ENCODE data around the gene FHIT. TPM values are rescaled to one million over a fixed set of nuclear protein-coding genes. Genes with fewer than 3 reads are reported as not detected.

FHIT gene
- total RNA-seq, 2 experiments from 2014 or later: 86.0 to 90.6 TPM

DNA sequence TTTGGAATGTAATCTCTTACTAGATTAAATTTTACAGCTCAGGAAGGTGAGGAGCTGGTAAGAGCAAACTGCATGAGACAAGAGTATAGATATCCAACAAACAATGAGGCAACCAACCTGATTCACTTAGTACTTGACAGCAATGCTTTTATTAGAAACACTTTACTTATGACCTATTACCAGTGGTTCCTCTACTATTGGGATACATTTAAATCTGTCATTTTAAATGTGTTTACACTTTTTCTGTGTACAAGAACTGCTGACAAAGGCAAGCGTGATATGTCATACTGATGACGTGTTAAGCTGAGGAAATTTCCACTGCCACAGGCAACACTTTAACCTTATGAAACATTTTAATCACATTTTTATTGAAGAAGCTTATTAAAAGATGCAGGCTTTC lies 1043.3 kb downstream of the FHIT start:
- H3K36me3 ChIP-seq (ENCODE audit: insufficient read depth, low read length): no peaks in the 10 kb centered on the region
- no peak overlapping the region for H3K27ac Mint-ChIP-seq
- no peaks in the 10 kb centered on the region for H3K27me3 Mint-ChIP-seq
- intact Hi-C loops (cut with DNase I, micrococcal nuclease): no loop called here
- POLR2A ChIA-PET: no interaction called here
- peaks cover 2% of the 10 kb centered on the region for H3K9me3 Mint-ChIP-seq
- DNase-seq: no peak
- H3K4me1 ChIP-seq (ENCODE audit: insufficient read depth, low read length): no peaks in the 10 kb centered on the region
- no peak for ATAC-seq (ENCODE audit: poor library complexity)
- H3K4me1 Mint-ChIP-seq (ENCODE audit: low read depth): no peaks in the 10 kb centered on the region
- CTCF ChIA-PET: interaction anchor here (0.8 kb wide), 1 partner anchor 9 kb away, joined by 3 read pairs; no protein-coding TSS in a partner anchor
- no peak overlapping the region for H3K4me3 ChIP-seq (ENCODE audit: low read length)
- no peaks in the 10 kb centered on the region for H3K36me3 Mint-ChIP-seq (ENCODE audit: low read depth)
- TF ChIP-seq, protein P1, sequence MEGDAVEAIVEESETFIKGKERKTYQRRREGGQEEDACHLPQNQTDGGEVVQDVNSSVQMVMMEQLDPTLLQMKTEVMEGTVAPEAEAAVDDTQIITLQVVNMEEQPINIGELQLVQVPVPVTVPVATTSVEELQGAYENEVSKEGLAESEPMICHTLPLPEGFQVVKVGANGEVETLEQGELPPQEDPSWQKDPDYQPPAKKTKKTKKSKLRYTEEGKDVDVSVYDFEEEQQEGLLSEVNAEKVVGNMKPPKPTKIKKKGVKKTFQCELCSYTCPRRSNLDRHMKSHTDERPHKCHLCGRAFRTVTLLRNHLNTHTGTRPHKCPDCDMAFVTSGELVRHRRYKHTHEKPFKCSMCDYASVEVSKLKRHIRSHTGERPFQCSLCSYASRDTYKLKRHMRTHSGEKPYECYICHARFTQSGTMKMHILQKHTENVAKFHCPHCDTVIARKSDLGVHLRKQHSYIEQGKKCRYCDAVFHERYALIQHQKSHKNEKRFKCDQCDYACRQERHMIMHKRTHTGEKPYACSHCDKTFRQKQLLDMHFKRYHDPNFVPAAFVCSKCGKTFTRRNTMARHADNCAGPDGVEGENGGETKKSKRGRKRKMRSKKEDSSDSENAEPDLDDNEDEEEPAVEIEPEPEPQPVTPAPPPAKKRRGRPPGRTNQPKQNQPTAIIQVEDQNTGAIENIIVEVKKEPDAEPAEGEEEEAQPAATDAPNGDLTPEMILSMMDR (IDR thresholded peaks at IDR 0.05): no peak
- H3K27me3 ChIP-seq (ENCODE audit: control insufficient read depth in 1 of 2, insufficient read depth in 2 of 2, low read length in 2 of 2): no peaks in the 10 kb centered on the region
- H3K4me3 Mint-ChIP-seq: no peak overlapping the region
- no peaks in the 10 kb centered on the region for H3K9me3 ChIP-seq (ENCODE audit: control insufficient read depth in 1 of 2, insufficient read depth in 1 of 2, low read length in 2 of 2)
- H3K27ac ChIP-seq (ENCODE audit: low read depth in 1 of 2, low read length in 2 of 2): no peak overlapping the region

DNA sequence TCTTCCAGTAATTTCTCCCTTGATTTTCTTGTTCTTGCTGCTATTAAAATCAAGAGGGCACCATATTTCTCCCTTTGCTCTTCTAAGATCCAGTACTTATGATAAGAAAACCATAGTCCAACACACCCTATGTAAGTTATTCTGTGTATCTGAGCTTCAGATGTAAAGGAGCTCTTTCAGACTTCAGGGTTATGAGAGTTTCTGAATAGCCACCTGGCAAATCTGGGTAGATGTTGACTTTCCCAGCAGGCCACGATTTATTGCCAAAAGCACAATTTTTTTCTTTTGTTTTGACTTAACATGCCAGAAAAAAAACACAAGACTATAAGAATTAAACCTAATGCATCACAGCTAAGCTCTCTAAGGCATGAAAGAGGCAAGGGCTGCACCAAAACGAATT lies 1045.0 kb downstream of the FHIT start:
- Histone ChIP-seq H3K27ac (ENCODE audit: low read depth in 1 of 2, low read length in 2 of 2) (no peak overlapping the region), H3K4me1 (ENCODE audit: insufficient read depth, low read length) (no peaks in the 10 kb centered on the region), H3K36me3 (ENCODE audit: insufficient read depth, low read length) (no peaks in the 10 kb centered on the region), H3K9me3 (ENCODE audit: control insufficient read depth in 1 of 2, insufficient read depth in 1 of 2, low read length in 2 of 2) (no peaks in the 10 kb centered on the region), H3K27me3 (ENCODE audit: control insufficient read depth in 1 of 2, insufficient read depth in 2 of 2, low read length in 2 of 2) (no peaks in the 10 kb centered on the region), H3K4me3 (ENCODE audit: low read length) (no peak overlapping the region)
- no peak for ATAC-seq (ENCODE audit: poor library complexity)
- Mint-ChIP-seq H3K4me1 (ENCODE audit: low read depth) (no peaks in the 10 kb centered on the region), H3K4me3 (no peak overlapping the region), H3K27ac (no peak overlapping the region), H3K36me3 (ENCODE audit: low read depth) (no peaks in the 10 kb centered on the region), H3K9me3 (peaks cover 2% of the 10 kb centered on the region), H3K27me3 (no peaks in the 10 kb centered on the region)
- intact Hi-C loops (cut with DNase I, micrococcal nuclease): no loop called here
- ChIA-PET CTCF (no interaction called here), POLR2A (no interaction called here)
- no peak for DNase-seq
- TF ChIP-seq, protein P1 (IDR thresholded peaks at IDR 0.05): no peak

GRCh38 chr3:60202052-60202726 lies 1049.1 kb downstream of the FHIT start:
- ChIA-PET CTCF (interaction anchor here (0.9 kb wide), 1 partner anchor 17 kb away, joined by 3 read pairs; no protein-coding TSS in a partner anchor), POLR2A (interaction anchor here (1.0 kb wide), 1 partner anchor 25 kb away, joined by 3 read pairs; no protein-coding TSS in a partner anchor)
- TF ChIP-seq, protein P1 (IDR thresholded peaks at IDR 0.05): no peak
- Mint-ChIP-seq H3K9me3 (peaks cover 2% of the 10 kb centered on the region), H3K4me3 (no peak overlapping the region), H3K4me1 (ENCODE audit: low read depth) (no peaks in the 10 kb centered on the region), H3K27me3 (no peaks in the 10 kb centered on the region), H3K36me3 (ENCODE audit: low read depth) (no peaks in the 10 kb centered on the region), H3K27ac (no peak overlapping the region)
- Histone ChIP-seq H3K9me3 (ENCODE audit: control insufficient read depth in 1 of 2, insufficient read depth in 1 of 2, low read length in 2 of 2) (no peaks in the 10 kb centered on the region), H3K4me3 (ENCODE audit: low read length) (no peak overlapping the region), H3K4me1 (ENCODE audit: insufficient read depth, low read length) (no peaks in the 10 kb centered on the region), H3K27me3 (ENCODE audit: control insufficient read depth in 1 of 2, insufficient read depth in 2 of 2, low read length in 2 of 2) (no peaks in the 10 kb centered on the region), H3K27ac (ENCODE audit: low read depth in 1 of 2, low read length in 2 of 2) (no peak overlapping the region), H3K36me3 (ENCODE audit: insufficient read depth, low read length) (no peaks in the 10 kb centered on the region)
- DNase-seq: no peak
- intact Hi-C loops (cut with DNase I, micrococcal nuclease): no loop called here
- ATAC-seq (ENCODE audit: poor library complexity): no peak

Measured in CD4-positive, alpha-beta T cell (primary cell).